A673 (cell line): ENCODE measurements around the gene C1orf94. TPM values are rescaled to one million over a fixed set of nuclear protein-coding genes. Genes with fewer than 3 reads are reported as not detected.

Experiments
- BruUV-seq: library from RNA; stranded (reverse); fragments of 400-500 nt; replicated peaks from 2 replicates; lab custom pipeline; 2021; lab: Mats Ljungman, UMichigan
- CTCF ChIA-PET: fragments of 300-600 bp; sonication (Branson Sonifier 250); formaldehyde crosslinking; loops from one replicate; lab custom pipeline; 2022; ENCODE audit warnings: antibody characterized with exemption; lab: Charles Lee
- POLR2A ChIA-PET: fragments of 300-600 bp; sonication (Branson Sonifier 250); formaldehyde crosslinking; loops from one replicate; lab custom pipeline; 2022; ENCODE audit warnings: antibody characterized with exemption; ENCODE audit not compliant: low non-redundant PET; lab: Charles Lee
- DNase-seq: peaks from one replicate; pipeline ENCODE4 v3.0.0-alpha.2; 2015; ENCODE audit warnings: low spot score
- H3K27ac ChIP-seq: fragments of 200-600 bp; sonication (generic); 2 replicates; pipeline ENCODE4 v1.5.1; 2016; ENCODE audit warnings: mixed run types, low read depth, mild to moderate bottlenecking, mixed read lengths, antibody characterized with exemption, low read length; ENCODE audit not compliant: poor library complexity, severe bottlenecking
- H3K27me3 ChIP-seq: fragments of 200-600 bp; sonication (generic); replicated peaks from 2 replicates; pipeline ENCODE4 v1.6.1; 2017; ENCODE audit warnings: mixed run types, low read depth, mild to moderate bottlenecking, mixed read lengths, antibody characterized with exemption, low read length; ENCODE audit not compliant: insufficient read depth, poor library complexity
- H3K36me3 ChIP-seq: fragments of 200-600 bp; sonication (generic); 2 replicates; pipeline ENCODE4 v1.6.1; 2016; ENCODE audit warnings: mixed run types, mild to moderate bottlenecking, mixed read lengths, antibody characterized with exemption, low read length; ENCODE audit not compliant: insufficient read depth, poor library complexity, severe bottlenecking
- H3K4me1 ChIP-seq: fragments of 200-600 bp; sonication (generic); 2 replicates; pipeline ENCODE4 v1.6.1; 2017; ENCODE audit warnings: mixed run types, mild to moderate bottlenecking, mixed read lengths, antibody characterized with exemption, low read length; ENCODE audit not compliant: insufficient read depth, poor library complexity, severe bottlenecking
- H3K4me3 ChIP-seq: fragments of 200-600 bp; sonication (generic); 2 replicates; pipeline ENCODE4 v1.5.1; 2016; ENCODE audit warnings: low read depth, mixed run types, mild to moderate bottlenecking, mixed read lengths, low read length; ENCODE audit not compliant: poor library complexity, severe bottlenecking
- H3K9me3 ChIP-seq: fragments of 200-600 bp; sonication (generic); 2 replicates; pipeline ENCODE4 v1.6.1; 2016; ENCODE audit warnings: mixed run types, low read depth, mild to moderate bottlenecking, mixed read lengths, antibody characterized with exemption, low read length; ENCODE audit not compliant: poor library complexity, severe bottlenecking
- EZH2 ChIP-seq: fragments of 200-600 bp; sonication (generic); IDR thresholded peaks from 2 replicates; pipeline ENCODE4 v1.6.1; 2017; ENCODE audit warnings: borderline replicate concordance, low read depth, mild to moderate bottlenecking, mixed read lengths, antibody characterized with exemption, low read length; ENCODE audit not compliant: poor library complexity, severe bottlenecking
- intact Hi-C: fragments of 100-400 bp; cut with micrococcal nuclease; formaldehyde crosslinking; loops from one replicate; pipeline ENCODE4 v1.10.0; 2022; ENCODE audit not compliant: unreplicated experiment
- total RNA-seq: library from RNA; stranded (reverse); gene quantifications from 2 replicates; pipeline ENCODE4 v1.2.3, GENCODE V29; 2021
- TF ChIP-seq, protein P1 (sequence below): fragments of 300-800, 200-600 bp; sonication (generic); conservative IDR thresholded peaks from 2 replicates; pipeline ENCODE4 v1.5.1; 2017; ENCODE audit warnings: low read depth, mild to moderate bottlenecking, antibody characterized with exemption, low read length, moderate library complexity, mixed read lengths

Gene C1orf94
- total RNA-seq, 1 experiment from 2014 or later, result 0.34 TPM

DNA sequence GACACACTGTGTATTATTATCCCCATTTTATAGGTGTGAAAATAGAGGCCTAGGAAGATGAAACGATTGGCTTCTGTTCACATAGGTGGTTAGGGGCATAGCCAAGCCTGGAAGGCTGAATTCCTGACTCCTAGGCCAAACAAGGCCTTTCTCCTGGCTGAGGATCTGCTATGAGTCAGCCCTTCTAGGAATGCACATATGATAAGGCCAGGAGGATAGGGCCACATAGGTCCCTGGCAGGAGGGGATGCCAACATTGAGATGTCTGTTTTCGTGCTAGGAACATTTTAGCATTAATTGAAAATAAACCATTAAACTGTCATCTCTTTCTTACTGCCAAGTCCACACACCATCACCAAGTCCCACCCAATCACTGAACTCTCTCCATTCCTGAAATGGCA is 20.8 kb upstream of the C1orf94 start:
- Histone ChIP-seq H3K36me3 (no peaks in the 10 kb centered on the region), H3K9me3 (no peaks in the 10 kb centered on the region), H3K4me3 (no peak overlapping the region), H3K27me3 (peaks cover 5% of the 10 kb centered on the region), H3K4me1 (no peaks in the 10 kb centered on the region), H3K27ac (no peak overlapping the region)
- no peak for TF ChIP-seq EZH2
- TF ChIP-seq, protein P1, sequence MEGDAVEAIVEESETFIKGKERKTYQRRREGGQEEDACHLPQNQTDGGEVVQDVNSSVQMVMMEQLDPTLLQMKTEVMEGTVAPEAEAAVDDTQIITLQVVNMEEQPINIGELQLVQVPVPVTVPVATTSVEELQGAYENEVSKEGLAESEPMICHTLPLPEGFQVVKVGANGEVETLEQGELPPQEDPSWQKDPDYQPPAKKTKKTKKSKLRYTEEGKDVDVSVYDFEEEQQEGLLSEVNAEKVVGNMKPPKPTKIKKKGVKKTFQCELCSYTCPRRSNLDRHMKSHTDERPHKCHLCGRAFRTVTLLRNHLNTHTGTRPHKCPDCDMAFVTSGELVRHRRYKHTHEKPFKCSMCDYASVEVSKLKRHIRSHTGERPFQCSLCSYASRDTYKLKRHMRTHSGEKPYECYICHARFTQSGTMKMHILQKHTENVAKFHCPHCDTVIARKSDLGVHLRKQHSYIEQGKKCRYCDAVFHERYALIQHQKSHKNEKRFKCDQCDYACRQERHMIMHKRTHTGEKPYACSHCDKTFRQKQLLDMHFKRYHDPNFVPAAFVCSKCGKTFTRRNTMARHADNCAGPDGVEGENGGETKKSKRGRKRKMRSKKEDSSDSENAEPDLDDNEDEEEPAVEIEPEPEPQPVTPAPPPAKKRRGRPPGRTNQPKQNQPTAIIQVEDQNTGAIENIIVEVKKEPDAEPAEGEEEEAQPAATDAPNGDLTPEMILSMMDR, result no peak
- BruUV-seq, result no TSS peak
- DNase-seq, result no peak
- intact Hi-C loops, result no loop called here
- ChIA-PET POLR2A (no interaction called here), CTCF (no interaction called here)

DNA sequence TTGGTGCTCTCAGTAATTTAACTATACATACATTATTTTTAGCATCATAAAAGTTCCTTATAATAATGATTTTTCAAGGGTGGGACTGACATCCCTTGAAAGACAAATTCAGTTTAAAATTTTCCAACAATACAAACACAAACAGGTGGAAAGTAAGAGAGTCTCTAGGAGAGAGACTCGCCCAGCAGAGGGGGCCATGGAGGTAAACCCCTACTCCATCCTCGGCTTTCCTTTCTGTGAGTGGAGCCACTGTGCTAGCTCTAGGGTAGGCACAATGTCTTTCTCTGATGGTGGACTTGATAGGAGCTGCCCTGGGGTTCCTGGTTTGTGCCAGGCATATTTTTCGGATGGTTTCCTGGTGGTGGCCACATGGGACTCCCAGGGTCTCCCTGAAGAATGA is 20.0 kb upstream of the C1orf94 start:
- no peaks in the 10 kb centered on the region for H3K36me3 ChIP-seq
- intact Hi-C loops, result no loop called here
- ChIA-PET CTCF (no interaction called here), POLR2A (no interaction called here)
- H3K27ac ChIP-seq, result no peak overlapping the region
- no peak overlapping the region for H3K4me3 ChIP-seq
- TF ChIP-seq, protein P1, result 0 out of 2 replicates have a peak, but pooled peaks have one; percentile 26
- TF ChIP-seq EZH2, result no peak
- no TSS peak for BruUV-seq
- DNase-seq, result no peak
- H3K9me3 ChIP-seq, result no peaks in the 10 kb centered on the region
- peaks cover 12% of the 10 kb centered on the region for H3K27me3 ChIP-seq
- no peaks in the 10 kb centered on the region for H3K4me1 ChIP-seq

DNA sequence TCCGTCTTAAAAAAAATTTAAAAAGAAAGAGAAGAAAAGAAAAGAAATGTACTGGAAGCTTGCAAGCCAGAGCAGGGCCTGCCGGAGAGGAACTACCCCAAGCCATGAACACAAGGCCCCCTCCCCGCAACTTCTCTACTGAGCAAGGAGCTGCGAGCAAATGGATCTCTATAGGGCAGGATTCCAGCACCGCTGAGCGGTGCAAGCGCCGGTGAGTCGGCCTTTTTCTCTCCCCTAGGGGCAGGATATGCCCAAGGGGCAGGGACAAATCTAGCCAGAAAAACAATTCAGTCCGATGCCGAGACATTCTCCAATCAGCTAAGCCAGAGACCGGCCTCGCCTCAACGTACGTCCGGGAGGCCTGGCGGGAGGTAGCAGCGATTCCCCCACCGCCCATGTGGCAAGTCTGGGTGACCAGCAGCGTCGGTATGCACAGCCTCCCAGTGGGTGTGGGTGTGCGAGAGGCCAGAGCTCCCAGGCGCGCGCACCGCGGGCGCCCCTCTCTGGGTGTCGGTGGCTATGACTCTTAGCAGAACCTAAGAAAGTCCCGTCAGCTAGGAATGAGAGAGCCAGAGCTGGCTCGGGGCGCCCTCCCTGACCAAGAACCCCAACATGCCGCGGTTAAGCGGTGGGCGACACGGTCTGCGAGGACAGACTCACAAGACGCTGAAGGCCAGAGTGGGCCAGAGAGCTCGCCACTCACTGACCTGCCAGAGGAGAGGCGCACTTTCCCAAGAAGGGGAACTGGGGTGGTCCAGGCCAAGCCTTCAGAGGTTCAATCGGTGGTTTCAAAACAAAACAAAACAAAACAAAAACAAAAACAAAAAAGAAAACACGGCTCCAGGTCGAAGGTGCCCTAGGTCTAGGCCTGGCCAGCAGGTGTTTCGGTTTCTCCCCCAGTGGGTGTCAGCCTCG is 13.6 kb upstream of the C1orf94 start:
- CTCF ChIA-PET, result interaction anchor here (0.5 to 1.0 kb wide), 7 partner anchors 18 to 1207 kb away, joined by 3 to 8 read pairs (median 5); no protein-coding TSS in a partner anchor
- POLR2A ChIA-PET, result no interaction called here
- intact Hi-C loops, result loop anchor here (2.0 to 10.0 kb wide), 3 partner anchors 48 to 530 kb away; no protein-coding TSS in a partner anchor
- TF ChIP-seq, protein P1, result peak; percentile 78
- TF ChIP-seq EZH2, result no peak
- Histone ChIP-seq H3K27ac (no peak overlapping the region), H3K4me3 (peak overlapping the region; percentile 49), H3K4me1 (peaks cover 10% of the 10 kb centered on the region), H3K27me3 (peaks cover 63% of the 10 kb centered on the region), H3K36me3 (no peaks in the 10 kb centered on the region), H3K9me3 (no peaks in the 10 kb centered on the region)
- no TSS peak for BruUV-seq
- peak; percentile 85 for DNase-seq
